ENCODE data around the gene CELA2A. TPM values are rescaled to one million over a fixed set of nuclear protein-coding genes. Genes with fewer than 3 reads are reported as not detected.
A peak's percentile ranks its signal among the peaks of the same experiment; 100 is the strongest.

Gene CELA2A
- total RNA-seq, 4 donors from 2014 or later = 0.42 to 9.3 (median 1.5) TPM

DNA sequence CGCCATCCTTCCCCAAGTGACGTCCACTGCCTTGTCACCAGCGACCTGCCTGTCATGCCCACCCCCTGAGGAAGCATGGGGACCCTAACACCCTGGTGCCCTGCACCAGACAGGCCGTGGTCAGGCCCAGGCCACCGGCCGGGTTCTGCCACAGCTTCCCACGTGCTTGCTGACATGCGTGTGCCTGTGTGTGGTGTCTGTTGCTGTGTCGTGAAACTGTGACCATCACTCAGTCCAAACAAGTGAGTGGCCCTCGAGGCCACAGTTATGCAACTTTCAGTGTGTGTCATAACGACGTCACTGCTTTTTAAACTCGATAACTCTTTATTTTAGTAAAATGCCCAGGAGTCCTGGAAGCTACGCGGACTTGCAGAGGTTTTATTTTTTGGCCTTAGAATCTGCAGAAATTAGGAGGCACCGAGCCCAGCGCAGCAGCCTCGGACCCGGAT is 26.8 kb upstream of the CELA2A start:
- Histone ChIP-seq H3K9me3 (no peaks in the 10 kb centered on the region), H3K36me3 (peaks cover 0 to 40% (median 0%) of the 10 kb centered on the region in 3 donors), H3K4me1 (peaks cover 0 to 10% (median 2%) of the 10 kb centered on the region in 4 donors), H3K27me3 (no peaks in the 10 kb centered on the region), H3K27ac (no peak overlapping the region), H3K4me3 (no peak overlapping the region)
- DNase-seq (ENCODE audit: low spot score in 2 of 2) = no peak
- 81 to 88% methylated on average over 15 to 19 of the region's 19 CpGs for WGBS, 2 donors
- no peak for TF ChIP-seq POLR2A (IDR thresholded peaks at IDR 0.05)
- peak in 1 of 2 donors; percentile 11 for TF ChIP-seq EP300 (IDR thresholded peaks at IDR 0.05)
- TF ChIP-seq CTCF (IDR thresholded peaks at IDR 0.05) = no peak

DNA sequence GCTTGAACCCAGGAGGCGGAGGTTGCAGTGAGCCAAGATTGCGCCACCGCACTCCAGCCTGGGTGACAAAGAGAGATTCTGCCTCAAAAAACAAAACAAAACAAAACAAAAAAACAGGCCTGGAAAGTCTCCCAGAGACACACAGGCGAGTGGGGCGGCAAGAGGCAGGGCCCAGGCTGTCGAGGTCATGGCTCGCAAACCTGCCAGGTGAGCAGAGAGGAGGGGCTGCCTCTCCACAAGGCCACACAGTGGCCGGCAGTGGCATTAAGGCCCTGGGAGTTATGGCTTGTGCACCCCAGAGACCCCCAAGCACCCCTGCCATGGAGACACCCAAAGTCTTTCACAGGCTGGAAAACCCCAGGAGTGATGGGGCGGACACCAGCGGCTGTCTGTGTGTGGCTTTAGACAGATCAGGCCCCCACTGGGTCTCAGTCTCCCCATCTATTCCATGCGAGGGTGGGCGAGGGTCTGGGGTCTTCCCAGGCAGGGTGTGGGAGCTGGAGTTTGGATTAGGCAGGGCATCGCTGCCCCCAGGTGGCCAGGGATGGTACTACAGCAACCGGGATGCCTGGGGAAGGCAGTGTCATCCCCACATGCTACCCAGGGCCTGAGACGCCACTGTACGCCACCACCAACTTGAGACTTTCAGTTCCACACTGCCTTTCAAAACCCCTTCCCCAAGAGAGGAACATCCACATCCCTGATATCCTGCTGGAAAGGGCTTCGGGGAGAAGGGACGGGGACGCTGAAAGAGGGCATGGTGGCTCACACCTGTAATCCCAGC is 25.6 kb upstream of the CELA2A start:
- H3K27ac ChIP-seq = no peak overlapping the region
- 59% methylated on average over 17 to 19 of the region's 19 CpGs for WGBS, 2 donors

DNA sequence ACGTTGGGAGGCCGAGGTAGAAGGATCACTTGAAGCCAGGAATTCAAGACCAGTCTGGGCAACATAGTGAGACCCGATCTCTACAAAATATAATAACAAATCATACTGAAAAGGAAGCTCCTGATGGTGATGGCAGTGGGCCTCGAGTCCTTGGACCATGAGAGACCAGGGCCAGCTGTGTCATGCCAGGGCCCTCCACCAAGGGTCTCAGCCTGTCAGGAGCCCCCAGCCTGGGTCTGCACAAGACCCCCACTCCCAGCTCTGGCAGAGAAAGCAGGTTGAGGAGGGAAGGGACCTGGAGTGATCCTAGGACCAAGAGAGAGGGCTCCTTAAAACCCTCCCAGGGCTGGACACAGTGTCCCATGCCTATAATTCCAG is 25.0 kb upstream of the CELA2A start:
- no peak for DNase-seq (ENCODE audit: low spot score in 2 of 2)
- Histone ChIP-seq H3K9me3 (no peaks in the 10 kb centered on the region), H3K4me3 (no peak overlapping the region), H3K36me3 (peaks cover 0 to 32% (median 0%) of the 10 kb centered on the region in 3 donors), H3K4me1 (peaks cover 0 to 10% (median 2%) of the 10 kb centered on the region in 4 donors), H3K27me3 (no peaks in the 10 kb centered on the region), H3K27ac (no peak overlapping the region)
- TF ChIP-seq EP300 (IDR thresholded peaks at IDR 0.05) = no peak
- no peak for TF ChIP-seq POLR2A (IDR thresholded peaks at IDR 0.05)
- TF ChIP-seq CTCF (IDR thresholded peaks at IDR 0.05) = no peak
- 84 to 88% methylated on average over 4 of the region's 4 CpGs for WGBS, 2 donors

More for the DNA sequence above, 25.6 kb upstream of the CELA2A start:
- DNase-seq (ENCODE audit: low spot score in 2 of 2) = peak; percentile 54 to 82
- no peaks in the 10 kb centered on the region for H3K9me3 ChIP-seq
- H3K4me3 ChIP-seq = no peak overlapping the region
- H3K4me1 ChIP-seq = peaks cover 0 to 10% (median 2%) of the 10 kb centered on the region in 4 donors
- H3K36me3 ChIP-seq = peaks cover 0 to 36% (median 0%) of the 10 kb centered on the region in 3 donors
- no peaks in the 10 kb centered on the region for H3K27me3 ChIP-seq
- no peak for TF ChIP-seq POLR2A (IDR thresholded peaks at IDR 0.05)
- no peak for TF ChIP-seq EP300 (IDR thresholded peaks at IDR 0.05)
- peak; percentile 91 to 97 (median 96) for TF ChIP-seq CTCF (IDR thresholded peaks at IDR 0.05)

DNA sequence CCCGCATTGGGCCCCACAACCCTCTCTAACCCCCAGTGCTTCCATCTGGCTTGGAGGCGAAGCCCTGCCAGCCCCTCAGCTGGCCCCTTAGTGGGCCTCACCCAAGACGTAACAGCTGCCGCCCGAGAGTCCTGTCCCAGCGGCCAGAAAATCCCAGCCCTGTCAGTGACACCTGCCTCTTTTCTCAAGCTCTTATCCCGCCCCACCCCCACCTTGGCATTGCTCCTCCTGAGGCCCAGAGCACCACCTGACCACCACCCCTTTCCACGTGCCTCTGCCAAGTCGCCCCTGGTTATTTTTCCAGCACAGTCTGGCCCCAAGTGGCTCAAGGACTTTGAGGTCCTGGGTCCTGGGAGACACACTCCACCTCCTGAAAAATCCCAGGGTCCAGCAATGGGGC is 24.2 kb upstream of the CELA2A start:
- TF ChIP-seq CTCF (IDR thresholded peaks at IDR 0.05) (no peak), POLR2A (IDR thresholded peaks at IDR 0.05) (no peak), EP300 (IDR thresholded peaks at IDR 0.05) (no peak)
- WGBS, 2 donors = 69 to 71% methylated on average over 9 of the region's 9 CpGs
- H3K27me3 ChIP-seq = no peaks in the 10 kb centered on the region
- H3K4me3 ChIP-seq = no peak overlapping the region
- no peak for DNase-seq (ENCODE audit: low spot score in 2 of 2)
- no peaks in the 10 kb centered on the region for H3K9me3 ChIP-seq
- peaks cover 0 to 4% (median 1%) of the 10 kb centered on the region in 4 donors for H3K4me1 ChIP-seq
- peaks cover 0 to 24% (median 0%) of the 10 kb centered on the region in 3 donors for H3K36me3 ChIP-seq
- H3K27ac ChIP-seq = no peak overlapping the region

- H3K9me3 ChIP-seq = no peaks in the 10 kb centered on the region
- no peak overlapping the region for H3K27ac ChIP-seq
- no peaks in the 10 kb centered on the region for H3K4me1 ChIP-seq
- H3K27me3 ChIP-seq = no peaks in the 10 kb centered on the region
- peaks cover 0 to 13% (median 0%) of the 10 kb centered on the region in 3 donors for H3K36me3 ChIP-seq
- DNase-seq (ENCODE audit: low spot score in 2 of 2) = no peak
- 77 to 80% methylated on average over 9 of the region's 9 CpGs for whole genome bisulfite sequencing, 2 donors
- H3K4me3 ChIP-seq = no peak overlapping the region
- TF ChIP-seq EP300 (IDR thresholded peaks at IDR 0.05) (no peak), POLR2A (IDR thresholded peaks at IDR 0.05) (no peak)
These were observed 23.1 kb upstream of the CELA2A start for GRCh38 chr1:15433471-15433870.

Data from tibial nerve (tissue), 4 donors.